ENCODE results near the gene NT5E.

The NT5E gene

GRCh38 chr6:85473748-85474147 lies 23.9 kb downstream of the NT5E start:
- no peak for DNase-seq (ENCODE audit: low read depth)
- H3K4me3 ChIP-seq (ENCODE audit: low read length) = no peak overlapping the region
- TF ChIP-seq CTCF (conservative IDR thresholded peaks at IDR 0.05; ENCODE audit: low read depth, low read length) = no peak

GRCh38 chr6:85476532-85476931 lies 26.6 kb downstream of the NT5E start:
- DNase-seq (ENCODE audit: low read depth) = no peak
- TF ChIP-seq CTCF (conservative IDR thresholded peaks at IDR 0.05; ENCODE audit: low read depth, low read length) = no peak
- no peak overlapping the region for H3K4me3 ChIP-seq (ENCODE audit: low read length)

GRCh38 chr6:85479208-85479607 lies 29.3 kb downstream of the NT5E start:
- no peak for TF ChIP-seq CTCF (conservative IDR thresholded peaks at IDR 0.05; ENCODE audit: low read depth, low read length)
- no peak for DNase-seq (ENCODE audit: low read depth)
- no peak overlapping the region for H3K4me3 ChIP-seq (ENCODE audit: low read length)

- no peak for TF ChIP-seq CTCF (conservative IDR thresholded peaks at IDR 0.05; ENCODE audit: low read depth, low read length)
- no peak overlapping the region for H3K4me3 ChIP-seq (ENCODE audit: low read length)
- no peak for DNase-seq (ENCODE audit: low read depth)
Measured at GRCh38 chr6:85482206-85482904, 32.5 kb downstream of the NT5E start.

- no peak for DNase-seq (ENCODE audit: low read depth)
- H3K4me3 ChIP-seq (ENCODE audit: low read length) = no peak overlapping the region
- TF ChIP-seq CTCF (conservative IDR thresholded peaks at IDR 0.05; ENCODE audit: low read depth, low read length) = peak; percentile 100
Measured at GRCh38 chr6:85482905-85483700, 33.2 kb downstream of the NT5E start.

GRCh38 chr6:85483846-85484245 lies 34.0 kb downstream of the NT5E start:
- TF ChIP-seq CTCF (conservative IDR thresholded peaks at IDR 0.05; ENCODE audit: low read depth, low read length) = no peak

GRCh38 chr6:85484948-85485347 lies 35.1 kb downstream of the NT5E start:
- DNase-seq (ENCODE audit: low read depth) = no peak
- no peak overlapping the region for H3K4me3 ChIP-seq (ENCODE audit: low read length)
- no peak for TF ChIP-seq CTCF (conservative IDR thresholded peaks at IDR 0.05; ENCODE audit: low read depth, low read length)

More at GRCh38 chr6:85483846-85484245, 34.0 kb downstream of the NT5E start:
- DNase-seq (ENCODE audit: low read depth) = no peak
- H3K4me3 ChIP-seq (ENCODE audit: low read length) = no peak overlapping the region
